NCI-H526 treated with DMSO at 0.1 percent for 48 hours (cell line): ENCODE data around the gene MCCC1.
"Not testable (repeated sequence)": the region's sequence is repeated elsewhere in the genome, so short reads cannot be mapped to it uniquely, and the experiment has no call there.

Experiments used
- DNase-seq: peaks from one replicate; lab custom pipeline; 2025; lab: John Stamatoyannopoulos, UW

MCCC1 gene

GRCh38 chr3:183099026-183099837 lies at the start of gene MCCC1:
Gene MCCC1, minus strand, starts transcription at chr3:183099496. Its CDS starts 56 bp downstream, at chr3:183099440.
- DNase-seq = peak; percentile 93

- DNase-seq = no peak
Measured at GRCh38 chr3:183148056-183148455, 48.8 kb upstream of the MCCC1 start.

GRCh38 chr3:183144363-183144762 lies 45.1 kb upstream of the MCCC1 start:
- no peak for DNase-seq

- no peak for DNase-seq
Measured at GRCh38 chr3:183142199-183142598, 42.9 kb upstream of the MCCC1 start.

- no peak for DNase-seq
Measured at GRCh38 chr3:183134844-183135243, 35.5 kb upstream of the MCCC1 start.

GRCh38 chr3:183132409-183132808 lies 33.1 kb upstream of the MCCC1 start:
- DNase-seq = no peak

GRCh38 chr3:183131735-183132134 lies 32.4 kb upstream of the MCCC1 start:
- no peak for DNase-seq

- DNase-seq = no peak
Measured at GRCh38 chr3:183131186-183131725, 32.0 kb upstream of the MCCC1 start.

GRCh38 chr3:183129243-183129642 lies 29.9 kb upstream of the MCCC1 start:
- DNase-seq = no peak

- DNase-seq = no peak
Measured at GRCh38 chr3:183128709-183129108, 29.4 kb upstream of the MCCC1 start.

GRCh38 chr3:183123891-183124290 lies 24.6 kb upstream of the MCCC1 start:
- no peak for DNase-seq

- peak; percentile 68 for DNase-seq
Measured at GRCh38 chr3:183122257-183122932, 23.1 kb upstream of the MCCC1 start.

- no peak for DNase-seq
Measured at GRCh38 chr3:183120538-183121215, 21.4 kb upstream of the MCCC1 start.

GRCh38 chr3:183117056-183117455 lies 17.8 kb upstream of the MCCC1 start:
- DNase-seq = no peak

- peak; percentile 99 for DNase-seq
Measured at GRCh38 chr3:183116025-183116614, 16.8 kb upstream of the MCCC1 start.

GRCh38 chr3:183114384-183115178 lies 15.3 kb upstream of the MCCC1 start:
- DNase-seq = no peak

GRCh38 chr3:183109847-183110246 lies 10.6 kb upstream of the MCCC1 start:
- DNase-seq = not testable (repeated sequence)

- DNase-seq = no peak
Measured at GRCh38 chr3:183108470-183108869, 9.2 kb upstream of the MCCC1 start.

GRCh38 chr3:183108001-183108449 lies 8.7 kb upstream of the MCCC1 start:
- peak; percentile 89 for DNase-seq

- not testable (repeated sequence) for DNase-seq
Measured at GRCh38 chr3:183107372-183107771, 8.1 kb upstream of the MCCC1 start.

- DNase-seq = no peak
Measured at GRCh38 chr3:183106635-183107034, 7.3 kb upstream of the MCCC1 start.
